ENCODE results near the gene IFT43. TPM values are rescaled to one million over a fixed set of nuclear protein-coding genes. Genes with fewer than 3 reads are reported as not detected.

IFT43 gene
- polyA plus RNA-seq, 1 of the 3 experiments (the other 2 are of a cell fraction), result 78.8 TPM

- no peak for TF ChIP-seq CTCF (IDR thresholded peaks at IDR 0.05)
- TF ChIP-seq JUND (IDR thresholded peaks at IDR 0.05), result no peak
- no peak for TF ChIP-seq IRF3 (IDR thresholded peaks at IDR 0.05; ENCODE audit: low read depth, low read length)
- TF ChIP-seq TEAD4 (IDR thresholded peaks at IDR 0.05; ENCODE audit: borderline replicate concordance, insufficient read depth), result no peak
- TF ChIP-seq YY1 (IDR thresholded peaks at IDR 0.05; ENCODE audit: low read depth), result no peak
- TF ChIP-seq USF1 (IDR thresholded peaks at IDR 0.05; ENCODE audit: borderline replicate concordance, low read depth), result no peak
- TF ChIP-seq RAD21 (IDR thresholded peaks at IDR 0.05; ENCODE audit: low read length), result no peak
- no peak for TF ChIP-seq SMC3 (IDR thresholded peaks at IDR 0.05; ENCODE audit: low read depth, low read length)
- no peak for TF ChIP-seq NRF1 (IDR thresholded peaks at IDR 0.05; ENCODE audit: low read depth, low read length)
- no peak for TF ChIP-seq ELF1 (IDR thresholded peaks at IDR 0.05)
- no peak for TF ChIP-seq FOXM1 (IDR thresholded peaks at IDR 0.05; ENCODE audit: low read depth)
- no peak for TF ChIP-seq EZH2phosphoT487 (IDR thresholded peaks at IDR 0.05; ENCODE audit: borderline replicate concordance, low read depth)
- no peak for TF ChIP-seq FOSL2 (IDR thresholded peaks at IDR 0.05; ENCODE audit: borderline replicate concordance, low read depth)
- no peak for TF ChIP-seq SIN3A (IDR thresholded peaks at IDR 0.05; ENCODE audit: borderline replicate concordance, low read depth, low read length)
- TF ChIP-seq RXRA (IDR thresholded peaks at IDR 0.05; ENCODE audit: borderline replicate concordance, low read depth), result no peak
- ChIA-PET POLR2A (no interaction called here), CTCF (no interaction called here)
- no peak for DNase-seq
- H3F3A ChIP-seq (replicated peaks; ENCODE audit: insufficient read depth), result no peaks in the 10 kb centered on the region
- no peak overlapping the region for H3K4me2 ChIP-seq
- H2AFZ ChIP-seq (ENCODE audit: low read depth), result no peak overlapping the region
- no peaks in the 10 kb centered on the region for H3K9me3 ChIP-seq
- H3K27ac ChIP-seq (ENCODE audit: low read depth in 2 of 2, low read length in 1 of 2), result no peak overlapping the region
- H3K4me3 ChIP-seq (ENCODE audit: low read depth in 2 of 2, low read length in 1 of 2), result no peak overlapping the region
- 93% methylated on average over 3 of the region's 3 CpGs for WGBS (ENCODE audit: low lambda C conversion rate)
- no peaks in the 10 kb centered on the region for H3K9me2 ChIP-seq
- no peaks in the 10 kb centered on the region for H3K27me3 ChIP-seq (ENCODE audit: insufficient read depth)
- H4K20me1 ChIP-seq (ENCODE audit: insufficient read depth), result no peaks in the 10 kb centered on the region
- no peaks in the 10 kb centered on the region for H3K36me3 ChIP-seq (replicated peaks in 1 of 2; ENCODE audit: control insufficient read depth in 1 of 2, insufficient read depth in 2 of 2, low read length in 1 of 2)
- no peaks in the 10 kb centered on the region for H3K79me2 ChIP-seq (ENCODE audit: insufficient read depth)
- no peak overlapping the region for H3K9ac ChIP-seq
- H3K4me1 ChIP-seq (ENCODE audit: control insufficient read depth in 1 of 2, insufficient read depth in 2 of 2, low read depth in 1 of 2, low read length in 1 of 2), result no peaks in the 10 kb centered on the region
Observed at GRCh38 chr14:75952489-75952888, 33.1 kb upstream of the IFT43 start.

- DNase-seq, result no peak
- Histone ChIP-seq H3K4me1 (ENCODE audit: control insufficient read depth in 1 of 2, insufficient read depth in 2 of 2, low read depth in 1 of 2, low read length in 1 of 2) (peaks cover 0 to 4% of the 10 kb centered on the region in 2 experiments; a peak in 1 of 4 replicates), H3K9ac (no peak overlapping the region), H3K36me3 (replicated peaks in 1 of 2; ENCODE audit: control insufficient read depth in 1 of 2, insufficient read depth in 2 of 2, low read length in 1 of 2) (peaks cover 0 to 6% of the 10 kb centered on the region in 2 experiments), H3K79me2 (ENCODE audit: insufficient read depth) (no peaks in the 10 kb centered on the region), H3K27me3 (ENCODE audit: insufficient read depth) (no peaks in the 10 kb centered on the region), H2AFZ (ENCODE audit: low read depth) (no peak overlapping the region), H3K4me3 (ENCODE audit: low read depth in 2 of 2, low read length in 1 of 2) (no peak overlapping the region), H3K4me2 (no peak overlapping the region), H3K9me3 (no peaks in the 10 kb centered on the region), H3K9me2 (no peaks in the 10 kb centered on the region), H3K27ac (ENCODE audit: low read depth in 2 of 2, low read length in 1 of 2) (no peak overlapping the region; a peak in 1 of 4 replicates), H4K20me1 (ENCODE audit: insufficient read depth) (no peaks in the 10 kb centered on the region), H3F3A (replicated peaks; ENCODE audit: insufficient read depth) (no peaks in the 10 kb centered on the region)
- CTCF ChIA-PET, result interaction anchor here (0.7 to 3.8 kb wide), 3 partner anchors 11 to 1290 kb away, joined by 3 to 21 read pairs (median 4); no protein-coding TSS in a partner anchor
- POLR2A ChIA-PET, result no interaction called here
- WGBS (ENCODE audit: low lambda C conversion rate), result 98% methylated on average over 8 of the region's 9 CpGs
- TF ChIP-seq SMC3 (IDR thresholded peaks at IDR 0.05; ENCODE audit: low read depth, low read length) (no peak), SIN3A (IDR thresholded peaks at IDR 0.05; ENCODE audit: borderline replicate concordance, low read depth, low read length) (no peak), ELF1 (IDR thresholded peaks at IDR 0.05) (no peak), CHD2 (IDR thresholded peaks at IDR 0.05; ENCODE audit: low read length, partially characterized antibody) (no peak), YY1 (IDR thresholded peaks at IDR 0.05; ENCODE audit: low read depth) (no peak)
Observed at GRCh38 chr14:75959031-75959430, 26.5 kb upstream of the IFT43 start.

All from SK-N-SH (cell line).